ENCODE measurements around the gene GOLGA6L2.

Gene GOLGA6L2

GRCh38 chr15:23395832-23396231 lies 51.2 kb downstream of the GOLGA6L2 start:
- no peak for TF ChIP-seq CSDC2 (CRISPR knock-in tag; IDR thresholded peaks at IDR 0.05)
- TF ChIP-seq TOX (CRISPR knock-in tag; IDR thresholded peaks at IDR 0.05; ENCODE audit: borderline replicate concordance): no peak
- TF ChIP-seq POU6F1 (CRISPR knock-in tag; IDR thresholded peaks at IDR 0.05; ENCODE audit: borderline replicate concordance, low read depth): no peak
- no peak for ATAC-seq

GRCh38 chr15:23395030-23395692 lies 51.9 kb downstream of the GOLGA6L2 start:
- no peak for TF ChIP-seq PATZ1 (CRISPR knock-in tag; IDR thresholded peaks at IDR 0.05; ENCODE audit: borderline replicate concordance)
- ATAC-seq: no peak; the same call in 2 of the 3 replicates

All from SK-N-SH treated with all-trans-retinoic acid at 6 μM for 48 hours (cell line).